ENCODE data around the gene MAN2B2. TPM values are rescaled to one million over a fixed set of nuclear protein-coding genes. Genes with fewer than 3 reads are reported as not detected.
A peak's percentile ranks its signal among the peaks of the same experiment; 100 is the strongest.

MAN2B2 gene
- total and polyA plus RNA-seq, 2 of the 8 experiments (the other 6 are each of a cell fraction or from before 2014, with no cell fraction given): 3.3 to 4.0 TPM

GRCh38 chr4:6573551-6573950 lies 1.4 kb upstream of the MAN2B2 start:
- FAIRE-seq (no peak), DNase-seq (ENCODE audit: low read depth in 1 of 2, low spot score in 2 of 2) (no peak)
- Histone ChIP-seq H3K23me2 (ENCODE audit: low read depth, low read length) (peaks cover 4% of the 10 kb centered on the region; the same call in 1 of the 2 replicates), H3K23ac (ENCODE audit: insufficient read length) (no peak overlapping the region), H2BK20ac (ENCODE audit: low read length) (no peak overlapping the region), H3K27ac (ENCODE audit: low read depth, low read length) (no peak overlapping the region), H4K5ac (ENCODE audit: insufficient read length, low read depth, low read length) (no peak overlapping the region), H3K79me1 (ENCODE audit: low read depth, low read length) (no peaks in the 10 kb centered on the region), H3K9ac (replicated peaks in 1 of 4; ENCODE audit: extremely low read depth in 1 of 4, low read depth in 3 of 4, low read length in 3 of 4) (no peak overlapping the region), H3K4ac (replicated peaks; ENCODE audit: insufficient read length, low read depth, low read length) (no peak overlapping the region), H2AK5ac (ENCODE audit: low read depth, low read length) (no peak overlapping the region), H3K27me3 (replicated peaks in 1 of 4; ENCODE audit: control insufficient read depth in 3 of 4, extremely low read depth in 1 of 4, insufficient read depth in 3 of 4, low read length in 3 of 4) (peaks cover 3 to 13% (median 10%) of the 10 kb centered on the region in 4 experiments), H4K8ac (ENCODE audit: extremely low read depth, insufficient read depth, low read length) (no peak overlapping the region; the same call in 1 of the 2 replicates), H4K91ac (replicated peaks; ENCODE audit: insufficient read length, low read length) (peak overlapping the region; percentile 32), H2BK12ac (ENCODE audit: low read depth, low read length) (no peak overlapping the region), H2BK5ac (ENCODE audit: low read depth, low read length) (no peak overlapping the region), H3K14ac (ENCODE audit: insufficient read length) (no peak overlapping the region), H3K79me2 (ENCODE audit: control insufficient read depth in 1 of 2, insufficient read depth in 2 of 2, low read length in 2 of 2) (no peaks in the 10 kb centered on the region), H3K18ac (ENCODE audit: extremely low read depth, low read length) (no peak overlapping the region), H3K36me3 (ENCODE audit: control insufficient read depth in 2 of 4, insufficient read depth in 4 of 4, low read length in 3 of 4) (peaks cover 0 to 3% (median 0%) of the 10 kb centered on the region in 4 experiments; a peak in 1 of 8 replicates), H3K4me1 (replicated peaks in 1 of 4; ENCODE audit: control insufficient read depth in 3 of 4, insufficient read depth in 4 of 4, low read length in 3 of 4) (peaks cover 0 to 7% (median 5%) of the 10 kb centered on the region in 4 experiments; a peak in 4 of 7 replicates), H3K56ac (replicated peaks; ENCODE audit: insufficient read length, low read depth, low read length) (no peak overlapping the region), H3K4me2 (ENCODE audit: insufficient read depth in 1 of 2, low read depth in 2 of 2, low read length in 2 of 2) (no peak overlapping the region; a peak in 1 of 4 replicates), H3K9me3 (ENCODE audit: insufficient read depth in 2 of 2, low read depth in 1 of 2, low read length in 1 of 2) (no peaks in the 10 kb centered on the region), H4K20me1 (replicated peaks in 1 of 2; ENCODE audit: control insufficient read depth in 1 of 2, insufficient read depth in 2 of 2, low read length in 2 of 2) (peaks cover 0 to 1% of the 10 kb centered on the region in 2 experiments), H3K4me3 (ENCODE audit: extremely low read depth in 1 of 4, insufficient read depth in 2 of 4, low read depth in 3 of 4, low read length in 4 of 4) (no peak overlapping the region), H2BK120ac (replicated peaks; ENCODE audit: low read depth, low read length) (no peak overlapping the region), H2BK15ac (ENCODE audit: low read length) (no peak overlapping the region; the same call in 1 of the 2 replicates), H2AFZ (ENCODE audit: low read length) (no peak overlapping the region)
- CTCF ChIA-PET (ENCODE audit: partially characterized antibody): interaction anchor here (0.8 to 4.7 kb wide), 10 partner anchors 9 to 497 kb away, joined by 3 to 16 read pairs (median 4); no protein-coding TSS in a partner anchor
- POLR2A ChIA-PET (ENCODE audit: partially characterized antibody): interaction anchor here (0.6 to 2.1 kb wide), 3 partner anchors 12 to 100 kb away, joined by 3 to 6 read pairs (median 4); a partner anchor contains a TSS
- WGBS, 2 experiments (ENCODE audit: extremely low coverage in 1 of 2, insufficient coverage in 1 of 2, insufficient read length in 1 of 2, insufficient replicate concordance in 2 of 2, low coverage in 1 of 2, low lambda C conversion rate in 2 of 2, missing lambda C conversion rate in 1 of 2): 93% methylated on average over 6 of the region's 6 CpGs; no CpG with 5 or more reads in 1 of the 2 experiments
- no peak for TF ChIP-seq FOSL1 (IDR thresholded peaks at IDR 0.05; ENCODE audit: insufficient read depth, low read depth, low read length)
- 0 out of 2 replicates have a peak, but pooled peaks have one; percentile 36 for TF ChIP-seq MAX (IDR thresholded peaks at IDR 0.05)

All from H1 (cell line).